Epidermal melanocyte (primary cell): Measurements from ENCODE around the gene PFDN2.
"Not testable (repeated sequence)": the region's sequence is repeated elsewhere in the genome, so short reads cannot be mapped to it uniquely, and the experiment has no call there.

Experiments
- DNase-seq: peaks from one replicate; pipeline ENCODE4 v3.0.0; 2011; ENCODE audit warnings: low spot score; ENCODE audit not compliant: insufficient read length

Gene PFDN2

DNA sequence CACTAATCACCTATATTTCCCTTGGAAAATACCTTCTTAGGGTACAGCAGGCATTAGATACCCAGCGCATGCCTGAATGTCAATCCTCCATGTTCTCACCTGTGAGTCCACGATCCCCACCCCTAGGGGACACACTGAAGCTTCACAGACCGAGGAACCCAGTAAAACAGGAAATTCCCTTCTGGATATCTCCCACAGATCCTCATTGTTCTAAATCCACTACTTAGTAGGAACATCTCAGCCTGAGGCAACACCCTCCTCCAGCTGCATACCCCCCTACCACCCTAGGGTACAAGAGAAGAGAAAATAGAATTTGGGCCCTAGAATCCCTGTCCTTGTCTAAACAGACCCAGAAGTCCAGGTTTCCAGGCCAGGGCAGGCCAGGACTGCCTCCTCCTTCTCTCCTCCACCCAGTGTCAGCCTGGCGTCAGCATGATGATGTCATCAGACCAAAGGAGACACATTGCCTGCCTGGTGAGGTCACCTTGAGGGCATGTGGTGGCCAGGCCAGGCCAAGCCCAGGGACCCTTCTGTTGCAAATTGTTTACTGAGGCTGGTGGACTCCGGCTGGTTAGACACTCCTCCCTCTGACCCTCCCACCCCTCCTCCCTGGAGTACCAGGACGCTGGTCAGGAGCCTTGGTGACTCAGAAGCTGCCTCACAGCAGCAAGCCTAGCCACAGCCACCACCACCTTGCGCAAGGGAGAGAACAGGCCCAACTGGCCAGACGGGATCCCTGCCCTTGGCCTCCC lies 34.7 kb downstream of the PFDN2 start:
- no peak for DNase-seq

DNA sequence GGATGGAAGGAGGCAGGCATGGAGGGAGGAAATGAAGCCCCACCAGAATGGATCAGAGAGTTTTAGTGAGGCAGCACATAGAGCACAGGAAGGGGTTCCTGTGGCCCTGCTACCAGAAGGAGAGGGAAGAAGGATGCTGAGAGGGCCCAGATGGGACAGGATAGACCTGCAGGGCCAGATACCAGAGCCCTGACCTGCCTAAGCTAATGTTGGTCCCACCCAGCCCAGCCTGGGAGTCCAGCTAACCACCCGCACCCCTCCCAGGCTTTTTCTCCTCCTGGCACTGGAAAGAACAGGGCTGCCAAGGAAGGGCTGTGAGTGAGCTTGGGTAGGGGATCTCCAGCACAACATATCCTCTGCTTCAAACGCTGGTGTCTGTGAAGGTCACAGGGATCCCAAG lies 35.4 kb downstream of the PFDN2 start:
- DNase-seq = no peak

DNA sequence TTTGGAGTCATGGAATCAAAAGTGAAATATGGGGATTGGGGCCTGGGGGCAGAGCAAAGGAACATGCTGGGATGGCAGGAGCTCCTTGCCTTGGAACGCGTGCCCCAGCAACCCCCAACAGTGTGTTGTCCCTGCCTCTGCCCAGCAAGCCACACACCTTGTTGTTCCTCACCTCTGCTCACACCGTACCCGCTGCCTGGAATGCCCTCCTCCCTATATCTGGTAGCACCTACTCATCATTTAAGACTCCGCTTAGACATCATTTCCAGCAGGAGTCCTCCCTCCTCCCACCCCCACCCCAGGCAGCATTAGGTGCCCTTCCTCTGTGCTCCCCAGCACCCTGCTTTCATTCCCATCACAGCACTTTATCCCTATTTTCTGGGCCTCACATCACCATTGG lies 36.3 kb downstream of the PFDN2 start:
- no peak for DNase-seq

DNA sequence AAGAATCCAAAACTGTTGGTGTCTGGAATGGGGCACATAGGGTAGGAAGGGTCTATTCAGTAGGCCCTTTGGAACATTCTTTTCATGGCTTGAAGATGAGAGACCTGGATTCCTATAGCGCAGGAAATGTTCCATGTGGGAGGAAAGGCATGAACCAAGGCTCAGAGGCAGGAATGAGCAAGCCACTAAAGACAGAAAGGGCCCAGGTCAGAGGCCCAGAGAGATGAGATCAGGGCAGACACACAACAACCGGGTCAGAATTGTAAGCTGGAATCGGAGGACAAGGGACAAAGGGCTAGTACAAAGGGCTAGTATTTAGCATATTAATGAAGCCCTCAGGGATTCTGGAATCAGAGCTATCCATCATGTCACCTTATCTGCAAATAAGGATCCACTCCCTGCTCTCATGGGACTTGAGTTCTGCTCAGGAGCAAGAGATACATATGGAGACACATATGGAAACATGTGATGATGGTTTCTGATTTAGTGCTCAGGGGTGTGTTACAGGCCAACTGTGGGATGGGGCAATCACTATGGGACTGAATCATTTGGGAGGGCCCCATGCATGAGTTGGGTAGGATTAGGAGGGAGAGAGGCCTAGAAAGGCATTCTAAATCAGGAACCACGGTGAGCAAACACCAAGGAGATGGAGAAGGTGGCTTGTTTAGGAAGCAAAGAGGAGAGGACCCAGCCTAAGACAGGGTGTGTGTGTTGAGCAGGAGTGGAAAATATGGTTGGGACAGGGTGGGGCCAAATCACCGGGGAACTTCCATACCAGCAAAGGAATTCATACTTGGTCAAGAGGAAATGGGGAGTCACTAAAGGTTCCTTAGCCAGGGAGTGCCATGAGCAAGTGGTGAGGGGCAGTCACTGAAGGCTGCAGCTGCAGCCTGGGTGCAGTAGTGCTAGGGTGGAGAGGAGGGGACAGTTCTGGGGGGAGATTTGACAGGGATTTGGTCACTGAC lies 37.1 kb downstream of the PFDN2 start:
- DNase-seq = no peak

DNA sequence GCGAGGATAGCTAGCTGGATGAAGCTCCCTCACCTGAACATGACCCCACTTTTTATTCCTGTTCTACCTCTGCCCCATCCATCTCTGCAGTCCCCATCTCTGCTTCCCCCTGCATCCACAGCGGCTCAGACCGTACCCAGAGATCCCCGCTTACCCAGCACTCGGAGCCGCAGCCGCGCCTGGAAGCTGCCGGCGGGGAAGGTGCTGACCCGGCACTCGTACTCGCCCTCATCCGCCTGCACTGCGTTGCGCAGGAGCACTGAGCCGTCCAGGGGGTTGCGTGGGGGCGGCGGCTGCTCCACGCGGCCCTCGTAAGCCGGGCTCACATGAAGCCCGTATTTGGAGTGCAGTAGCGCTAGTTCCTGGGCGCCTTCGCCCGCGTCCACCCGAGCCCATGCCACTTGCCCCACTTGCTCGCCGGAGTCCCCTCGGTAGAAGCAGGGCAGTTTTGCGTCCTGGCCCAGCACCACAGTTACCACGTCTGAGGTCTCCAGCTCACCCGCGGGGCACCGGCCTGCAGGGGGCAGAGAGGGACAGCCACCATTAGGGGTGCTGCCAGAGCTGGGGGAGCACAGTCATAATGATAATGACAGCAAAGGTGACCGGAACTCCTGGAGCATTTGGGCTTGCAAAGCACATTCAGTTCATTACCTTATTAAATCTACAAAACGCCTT lies 38.3 kb downstream of the PFDN2 start:
- DNase-seq = no peak

DNA sequence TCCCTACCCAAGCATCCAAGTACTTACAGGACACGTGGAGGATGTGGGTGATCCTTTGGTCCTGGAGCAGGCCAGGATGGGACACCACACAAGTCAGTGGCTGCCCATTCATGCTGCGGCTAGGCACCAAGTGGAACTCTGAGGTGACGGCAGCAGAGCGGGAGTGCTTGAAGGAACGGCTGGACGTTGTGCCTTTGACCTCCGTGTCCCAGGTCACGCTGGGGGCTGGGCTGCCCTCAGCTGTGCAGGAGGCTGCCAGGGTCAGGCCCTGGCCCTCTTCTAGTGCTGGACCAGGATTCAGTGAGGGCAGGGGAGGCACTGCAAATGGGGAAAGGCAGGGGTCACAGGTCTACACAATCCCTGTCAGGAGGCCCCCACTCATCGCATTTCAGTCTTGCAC lies 40.4 kb downstream of the PFDN2 start:
- no peak for DNase-seq

DNA sequence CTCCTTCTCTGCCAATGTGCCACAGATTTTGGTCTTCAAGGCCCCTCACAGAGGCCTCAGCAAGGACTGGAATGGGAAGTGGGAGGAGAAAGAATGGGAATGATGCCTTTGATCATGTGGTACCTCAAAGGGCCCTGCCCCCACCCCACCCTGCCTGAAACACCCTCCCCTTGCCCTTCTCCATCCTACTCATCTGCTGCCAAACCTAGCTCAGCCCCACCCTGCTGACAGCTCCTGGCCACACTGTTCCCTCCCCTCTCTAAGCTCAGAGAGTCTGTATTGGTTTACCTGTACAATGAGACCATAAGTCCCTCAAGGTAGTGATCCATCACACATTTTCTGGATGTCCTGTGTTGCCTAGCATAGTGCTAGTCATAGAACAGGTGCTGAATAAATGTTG lies 41.4 kb downstream of the PFDN2 start:
- no peak for DNase-seq

DNA sequence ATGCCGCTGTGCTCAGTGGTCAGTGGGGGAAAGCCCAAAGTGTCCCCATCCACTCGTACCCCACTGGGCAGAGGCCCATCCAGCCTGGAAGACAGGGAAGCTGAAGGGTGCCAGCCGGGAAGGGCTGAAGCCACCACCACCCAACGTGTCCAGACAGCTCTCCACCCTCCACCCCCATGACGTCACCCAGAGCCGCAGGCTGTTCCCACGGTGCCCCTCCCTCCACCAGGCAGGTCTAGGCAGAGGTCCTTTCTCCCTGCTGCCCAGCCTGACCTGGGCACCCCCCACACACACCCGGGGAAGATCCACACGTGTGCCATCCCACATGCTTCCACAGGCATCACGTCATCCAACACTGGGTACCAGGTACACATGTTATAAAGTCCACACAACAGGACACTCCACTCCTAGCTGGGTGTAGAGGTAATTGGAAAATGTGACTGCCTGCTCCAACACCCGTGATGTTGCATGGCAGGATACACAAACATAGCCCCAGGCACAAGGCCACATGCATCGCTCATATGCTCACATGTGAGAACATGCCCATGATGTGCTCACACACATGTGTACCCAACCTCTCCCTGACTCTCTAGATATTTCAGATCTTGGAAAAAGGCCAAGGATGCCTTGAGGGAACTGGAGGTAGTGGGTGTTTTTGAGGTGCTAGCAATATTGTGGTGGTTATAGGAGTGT lies 43.0 kb downstream of the PFDN2 start:
- no peak for DNase-seq

DNA sequence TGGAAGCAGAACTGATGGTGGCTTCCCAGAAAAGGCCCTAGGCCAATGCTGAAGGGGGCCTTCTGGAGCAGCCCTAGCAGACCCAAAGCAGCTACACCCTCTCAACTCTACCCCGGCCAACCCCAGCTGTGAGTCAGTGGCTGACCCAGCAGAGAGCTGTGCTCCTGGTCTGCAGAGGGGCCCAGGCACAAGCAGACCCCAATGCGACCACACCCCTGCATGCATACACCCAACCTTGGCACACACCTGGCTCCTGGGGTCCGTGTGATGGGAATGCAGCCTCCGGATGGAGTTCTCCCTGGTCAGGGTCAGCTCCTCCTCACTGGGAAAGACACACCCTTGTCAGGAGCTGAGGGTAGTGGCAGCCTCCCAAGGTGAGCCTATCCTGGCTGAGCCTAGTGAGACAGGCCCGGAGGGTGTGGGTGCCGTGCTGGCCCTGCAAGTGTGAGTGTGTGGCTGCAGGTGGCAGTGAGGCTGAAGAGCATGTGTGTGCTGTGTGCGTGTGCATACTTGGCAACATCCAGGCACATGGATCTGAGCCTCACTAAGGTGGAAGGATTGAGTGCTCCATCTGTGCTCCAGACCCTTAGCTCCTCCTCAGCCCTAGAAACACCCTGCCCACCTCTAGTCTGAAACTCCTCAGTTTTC lies 44.2 kb downstream of the PFDN2 start:
- no peak for DNase-seq

DNA sequence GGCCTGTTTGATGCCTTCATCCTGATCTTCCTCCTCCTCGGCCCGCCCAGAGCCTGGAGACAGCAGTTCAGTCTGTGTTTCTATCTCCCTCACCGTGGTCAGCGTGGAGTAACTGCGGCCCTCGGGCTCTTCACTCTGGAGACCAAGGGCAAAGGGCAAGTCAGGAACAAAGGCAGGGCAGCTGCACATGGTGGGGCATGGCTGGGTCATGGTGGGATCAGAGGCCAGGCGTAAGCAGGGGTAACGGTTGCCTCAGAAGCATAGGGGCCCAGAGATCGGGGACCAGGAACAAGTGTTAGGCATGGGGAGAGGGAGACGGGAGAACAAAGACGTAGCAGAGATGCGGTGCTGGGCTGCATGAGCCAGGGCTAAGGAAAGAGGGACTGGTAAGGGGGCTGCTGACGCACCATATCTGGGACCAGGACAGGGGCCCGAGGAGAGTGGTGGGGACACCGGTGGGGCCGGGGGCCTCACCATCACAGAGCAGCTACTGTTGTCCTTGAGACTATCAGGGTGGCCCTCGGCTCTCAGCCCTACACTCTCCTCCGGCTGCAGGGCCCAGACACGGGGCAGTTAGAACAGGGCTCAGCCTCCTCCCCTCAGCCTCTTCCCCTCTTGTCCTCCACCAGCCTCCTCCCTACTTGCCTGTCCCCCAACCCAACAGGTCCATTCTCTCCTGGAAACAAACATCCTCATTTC lies 44.9 kb downstream of the PFDN2 start:
- no peak for DNase-seq

DNA sequence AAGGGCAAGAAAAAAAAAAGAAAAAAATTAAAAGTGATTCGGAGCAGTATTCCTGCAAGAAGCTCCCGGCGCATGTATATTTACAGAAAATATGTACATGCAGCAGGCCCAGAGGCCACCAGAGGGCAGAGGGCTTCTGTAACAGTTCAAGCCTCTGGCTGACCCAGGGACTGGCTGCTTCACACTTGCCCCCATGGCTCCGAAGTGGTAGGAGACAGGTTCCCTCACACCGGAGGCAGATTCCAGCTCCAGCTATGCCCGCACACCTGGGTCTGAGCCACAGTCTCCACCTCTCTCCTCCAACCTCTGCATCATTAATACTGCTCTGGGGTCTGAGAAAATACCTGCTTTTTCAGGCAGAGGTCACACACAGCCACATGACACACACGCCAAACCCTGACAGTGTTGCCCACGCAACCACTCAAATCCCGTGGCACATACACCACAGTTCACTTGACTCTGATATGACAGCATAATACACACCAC lies 45.9 kb downstream of the PFDN2 start:
- DNase-seq = no peak

DNA sequence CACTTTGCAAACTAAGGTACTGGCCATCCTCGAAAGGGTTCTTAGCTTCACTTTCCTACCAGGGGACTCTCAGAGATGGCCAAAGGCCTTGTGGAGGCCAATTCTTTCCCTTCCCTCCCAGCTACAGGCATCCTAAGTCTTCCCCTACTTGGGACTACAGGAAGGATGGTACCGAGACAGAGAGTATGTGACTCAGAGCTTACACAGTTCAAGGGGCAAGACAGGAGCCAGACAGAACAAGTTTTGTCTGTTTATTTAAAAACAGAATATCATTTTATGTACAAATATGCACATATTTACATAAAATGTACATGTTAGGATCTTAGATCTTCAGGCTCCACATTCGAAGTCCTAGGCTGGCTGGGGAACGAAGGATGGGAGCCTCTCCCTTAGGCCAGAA lies 47.1 kb downstream of the PFDN2 start:
- no peak for DNase-seq

DNA sequence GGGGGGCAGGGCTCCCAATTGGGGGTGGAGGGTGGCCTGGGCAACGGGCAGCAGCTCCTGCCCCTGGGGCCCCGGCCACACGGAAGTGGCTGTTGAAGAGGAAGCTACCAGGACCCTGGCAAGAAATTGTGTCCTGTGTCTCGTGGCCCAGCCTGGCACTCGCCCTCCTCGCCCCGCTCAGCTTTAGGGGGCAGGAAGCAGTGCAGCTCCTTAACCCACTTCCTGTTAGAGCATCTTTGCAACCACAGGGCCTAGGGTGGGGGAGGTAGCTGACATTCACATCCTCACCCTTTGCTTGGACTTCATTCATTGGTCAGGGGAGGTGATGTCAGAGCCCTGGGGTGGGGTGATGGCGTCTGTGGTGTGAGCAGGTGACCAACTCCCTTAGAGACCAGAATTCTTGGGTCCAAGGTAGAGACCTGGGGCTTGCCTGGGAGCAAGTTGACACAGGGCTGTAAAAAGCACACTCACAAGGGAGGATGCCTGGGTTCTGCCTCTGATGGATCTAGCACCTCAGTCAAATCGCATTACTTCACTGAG lies 48.0 kb downstream of the PFDN2 start, which contains the start of gene ARHGAP30:
ARHGAP30 (minus strand) TSS at position 161 of the 540 bp plus-strand sequence. CDS start 267 bp downstream, outside the sequence.
- no peak for DNase-seq

DNA sequence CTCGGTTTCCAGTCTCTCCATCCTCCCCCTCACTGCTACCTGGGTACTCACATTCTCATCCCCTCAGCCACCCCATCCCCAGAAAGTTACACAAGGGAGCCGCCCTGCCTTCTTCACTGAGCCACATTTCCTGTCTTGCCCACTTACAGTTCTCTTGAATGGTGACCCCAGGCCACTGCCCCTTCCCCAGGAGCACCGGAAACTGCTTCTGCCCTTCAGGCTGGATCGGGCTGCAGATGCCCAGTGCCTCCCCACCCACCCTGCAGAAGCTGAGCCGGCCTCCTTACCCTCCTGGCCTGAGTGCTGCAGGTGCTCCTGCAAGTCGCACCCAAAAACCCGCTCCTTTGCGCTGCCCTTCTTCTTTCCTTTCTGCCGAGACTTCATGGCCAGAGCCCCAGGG lies 48.6 kb downstream of the PFDN2 start:
- DNase-seq = no peak

DNA sequence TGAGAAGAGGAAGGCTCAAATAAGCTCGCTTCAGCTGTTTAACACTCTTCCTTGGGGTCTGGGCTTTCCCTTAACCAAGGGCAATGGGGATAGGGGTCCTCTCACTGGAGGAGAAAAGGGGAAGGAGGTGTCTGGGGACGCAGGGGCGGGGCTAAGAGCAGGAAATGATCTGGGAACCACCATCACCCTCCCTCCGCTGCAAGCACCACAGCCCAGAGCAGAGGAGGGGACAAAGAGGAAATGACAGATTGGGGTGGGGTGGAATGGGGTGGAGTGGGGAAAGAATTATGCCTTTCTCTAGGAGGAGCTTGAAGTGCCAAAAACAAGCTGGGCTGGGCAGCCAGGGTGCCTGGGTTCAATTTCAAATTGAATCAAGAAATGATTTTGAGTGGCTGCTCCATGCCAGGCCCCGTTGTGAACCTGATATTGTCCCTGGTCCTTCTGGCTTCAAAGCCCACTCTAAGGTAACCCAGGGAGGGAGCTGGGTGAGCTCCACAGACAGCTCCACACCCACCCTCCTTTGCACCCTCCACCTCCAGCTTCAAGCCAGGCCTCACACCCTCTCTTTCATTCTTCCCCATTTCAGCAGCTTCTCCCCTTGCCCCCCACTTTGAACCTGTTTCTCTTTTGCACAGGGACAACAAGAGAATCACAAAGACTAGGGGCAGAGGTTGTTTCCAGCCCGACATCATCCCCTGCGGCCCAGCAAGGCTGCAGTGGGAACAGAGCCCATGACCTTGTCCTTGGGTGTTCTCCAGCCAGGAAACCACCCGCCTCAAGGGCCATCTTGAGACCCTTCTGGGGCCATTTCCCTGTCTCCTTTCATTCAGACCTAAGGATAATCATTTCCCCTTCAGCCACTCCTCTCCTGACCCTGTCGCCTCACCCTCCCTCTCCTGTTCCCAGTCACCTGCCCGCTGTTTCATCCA lies 49.3 kb downstream of the PFDN2 start:
- DNase-seq = no peak

DNA sequence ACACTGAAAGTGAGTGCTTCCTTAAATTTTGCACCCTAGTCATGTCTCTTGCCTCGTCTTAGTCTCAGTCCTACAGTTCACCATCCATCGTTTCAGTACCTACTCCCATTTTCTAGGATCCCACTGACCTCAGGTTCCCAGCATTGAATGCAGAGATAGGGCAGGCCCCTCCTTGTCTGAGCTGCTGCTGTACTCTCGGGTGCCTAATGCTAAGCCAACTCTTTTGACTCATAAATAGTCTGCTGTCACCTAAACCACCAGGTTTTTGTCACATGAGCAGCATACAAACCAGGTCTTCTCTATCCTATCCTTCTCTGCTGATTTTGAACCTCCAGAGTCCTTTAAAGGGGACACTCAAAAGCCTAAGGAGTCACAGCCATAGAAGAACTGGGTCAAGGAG lies 51.1 kb downstream of the PFDN2 start:
- DNase-seq = no peak

DNA sequence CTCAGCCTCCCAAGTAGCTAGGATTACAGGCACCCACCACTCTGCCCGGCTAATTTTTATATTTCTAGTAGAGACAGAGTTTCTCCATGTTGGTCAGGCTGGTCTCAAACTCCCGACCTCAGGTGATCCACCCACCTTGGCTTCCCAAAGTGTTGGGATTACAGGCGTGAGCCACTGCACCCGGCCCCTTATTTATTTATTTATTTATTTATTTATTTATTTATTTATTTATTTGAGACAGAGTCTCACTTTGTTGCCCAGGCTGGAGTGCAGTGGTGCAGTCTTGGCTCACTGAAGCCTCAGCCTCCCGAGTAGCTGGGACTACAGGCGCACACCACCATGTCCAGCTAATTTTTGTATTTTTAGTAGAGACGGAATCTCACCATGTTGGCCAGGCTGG lies 52.2 kb downstream of the PFDN2 start:
- not testable (repeated sequence) for DNase-seq

DNA sequence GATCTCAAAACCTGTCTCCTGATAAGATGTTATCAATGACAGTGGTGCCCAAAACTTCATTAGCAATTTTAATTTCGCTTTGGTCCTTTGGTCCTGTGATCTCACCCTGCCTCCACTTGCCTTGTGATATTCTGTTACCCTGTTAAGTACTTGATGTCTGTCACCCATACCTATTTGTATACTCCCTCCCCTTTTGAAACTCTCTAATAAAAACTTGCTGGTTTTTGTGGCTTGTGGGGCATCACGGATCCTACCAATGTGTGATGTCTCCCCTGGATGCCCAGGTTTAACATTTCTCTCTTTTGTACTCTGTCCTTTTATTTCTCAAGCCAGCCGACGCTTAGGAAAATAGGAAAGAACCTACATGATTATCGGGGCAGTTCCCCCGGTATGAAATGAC lies 53.9 kb downstream of the PFDN2 start:
- not testable (repeated sequence) for DNase-seq

DNA sequence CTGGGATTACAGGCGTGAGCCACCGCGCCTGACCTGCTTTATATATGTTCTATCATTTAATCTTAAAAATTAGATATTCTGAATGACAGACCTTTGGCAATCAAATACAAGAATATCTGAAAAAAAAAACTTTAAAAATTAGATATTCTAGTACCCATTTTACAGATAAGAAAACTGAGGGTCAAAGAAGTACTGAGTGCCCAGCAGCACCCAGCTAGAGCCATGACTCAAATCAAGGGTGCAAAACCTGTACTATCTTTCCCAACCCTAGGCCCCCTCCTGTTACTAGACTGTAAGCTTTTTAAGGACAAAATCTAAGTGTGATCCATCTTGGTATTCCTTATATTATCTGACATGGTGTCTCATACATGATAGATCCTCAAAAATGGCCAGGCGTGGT lies 56.4 kb downstream of the PFDN2 start:
- no peak for DNase-seq
